ENCODE data around the gene PRICKLE1.
A peak's percentile ranks its signal among the peaks of the same experiment; 100 is the strongest.

The PRICKLE1 gene

GRCh38 chr12:42588524-42589464 is 752 bp downstream of the PRICKLE1 start:
- FAIRE-seq: no peak

- FAIRE-seq: no peak
These were observed 1.7 kb downstream of the PRICKLE1 start for GRCh38 chr12:42587601-42588523.

- no peak for FAIRE-seq
These were observed 3.3 kb downstream of the PRICKLE1 start for GRCh38 chr12:42586268-42586667.

- FAIRE-seq: no peak
These were observed 3.7 kb downstream of the PRICKLE1 start for GRCh38 chr12:42585841-42586216.

- no peak for FAIRE-seq
These were observed 4.2 kb downstream of the PRICKLE1 start for GRCh38 chr12:42585154-42585840.

- FAIRE-seq: no peak
These were observed 4.9 kb downstream of the PRICKLE1 start for GRCh38 chr12:42584651-42585111.

- FAIRE-seq: no peak
These were observed 6.5 kb downstream of the PRICKLE1 start for GRCh38 chr12:42583016-42583415.

GRCh38 chr12:42582498-42582897 is 7.0 kb downstream of the PRICKLE1 start:
- no peak for FAIRE-seq

- no peak for FAIRE-seq
These were observed 7.5 kb downstream of the PRICKLE1 start for GRCh38 chr12:42582050-42582449.

- no peak for FAIRE-seq
These were observed 13.2 kb downstream of the PRICKLE1 start for GRCh38 chr12:42576374-42576773.

- FAIRE-seq: no peak
These were observed 13.8 kb downstream of the PRICKLE1 start for GRCh38 chr12:42575717-42576116.

- peak; percentile 100 for FAIRE-seq
These were observed 14.7 kb downstream of the PRICKLE1 start for GRCh38 chr12:42574851-42575266.

GRCh38 chr12:42571327-42572009 is 18.1 kb downstream of the PRICKLE1 start:
- FAIRE-seq: no peak

GRCh38 chr12:42570076-42570475 is 19.5 kb downstream of the PRICKLE1 start:
- FAIRE-seq: no peak

- FAIRE-seq: peak; percentile 91
These were observed 20.3 kb downstream of the PRICKLE1 start for GRCh38 chr12:42568952-42569915.

GRCh38 chr12:42565633-42566032 is 23.9 kb downstream of the PRICKLE1 start:
- FAIRE-seq: no peak

- FAIRE-seq: no peak
These were observed 24.6 kb downstream of the PRICKLE1 start for GRCh38 chr12:42564996-42565395.

- FAIRE-seq: peak; percentile 98
These were observed 25.0 kb downstream of the PRICKLE1 start for GRCh38 chr12:42564556-42564955.

- FAIRE-seq: no peak
These were observed 28.6 kb downstream of the PRICKLE1 start for GRCh38 chr12:42560977-42561376.

- no peak for FAIRE-seq
These were observed 31.9 kb downstream of the PRICKLE1 start for GRCh38 chr12:42557586-42558172.
